Stomach (tissue), 4 donors: ENCODE measurements around the gene NES.

Source experiments
- CTCF ChIP-seq, 7 experiments: fragments of 450-650 bp in 4 of 7; fragments of 200-600 bp in 3 of 7; sonication (generic) in 3 of 7; IDR thresholded peaks; one replicate each; pipeline ENCODE4 v1.5.1; 2016 to 2019; ENCODE audit warnings: antibody characterized with exemption in 7 of 7, control low read depth in 2 of 7, mild to moderate bottlenecking in 1 of 7
- EP300 ChIP-seq: sonication (generic); formaldehyde crosslinking; IDR thresholded peaks from one replicate; pipeline ENCODE4 v1.6.1; 2017; ENCODE audit warnings: antibody characterized with exemption
- POLR2A ChIP-seq, 4 donors: fragments of 450-650 bp; IDR thresholded peaks; one replicate each; pipeline ENCODE4 v1.6.1; 2016; ENCODE audit warnings: antibody characterized with exemption in 4 of 4, control low read depth in 2 of 4, mild to moderate bottlenecking in 1 of 4, moderate library complexity in 1 of 4

- TF ChIP-seq CTCF (IDR thresholded peaks at IDR 0.05) (no peak), POLR2A (IDR thresholded peaks at IDR 0.05) (no peak), EP300 (no peak)
These were observed 19.5 kb upstream of the NES start for GRCh38 chr1:156696755-156697154.
